ENCODE measurements around the gene ALDH3B2.

DNA sequence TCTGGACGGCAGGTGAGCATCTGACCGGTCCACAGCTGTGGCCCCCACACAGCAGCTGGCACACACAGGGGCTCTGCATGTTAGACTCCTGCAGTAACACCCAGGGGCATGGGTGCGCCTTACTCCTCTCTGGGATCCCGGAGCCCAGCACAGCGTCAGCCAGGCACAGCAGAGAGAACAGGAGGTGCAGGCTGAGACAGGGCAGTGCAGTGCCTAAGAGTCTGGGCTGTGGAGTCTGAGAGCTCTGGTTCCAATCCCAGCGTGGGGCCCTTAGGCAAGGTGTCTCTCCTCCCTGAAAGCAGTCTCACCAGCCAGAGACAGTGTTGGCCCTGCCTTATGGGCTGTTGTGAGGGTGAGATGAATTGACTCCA, 47.0 kb downstream of the ALDH3B2 start:
- no peak for TF ChIP-seq POLR2A (IDR thresholded peaks at IDR 0.05)
- TF ChIP-seq, protein P1, sequence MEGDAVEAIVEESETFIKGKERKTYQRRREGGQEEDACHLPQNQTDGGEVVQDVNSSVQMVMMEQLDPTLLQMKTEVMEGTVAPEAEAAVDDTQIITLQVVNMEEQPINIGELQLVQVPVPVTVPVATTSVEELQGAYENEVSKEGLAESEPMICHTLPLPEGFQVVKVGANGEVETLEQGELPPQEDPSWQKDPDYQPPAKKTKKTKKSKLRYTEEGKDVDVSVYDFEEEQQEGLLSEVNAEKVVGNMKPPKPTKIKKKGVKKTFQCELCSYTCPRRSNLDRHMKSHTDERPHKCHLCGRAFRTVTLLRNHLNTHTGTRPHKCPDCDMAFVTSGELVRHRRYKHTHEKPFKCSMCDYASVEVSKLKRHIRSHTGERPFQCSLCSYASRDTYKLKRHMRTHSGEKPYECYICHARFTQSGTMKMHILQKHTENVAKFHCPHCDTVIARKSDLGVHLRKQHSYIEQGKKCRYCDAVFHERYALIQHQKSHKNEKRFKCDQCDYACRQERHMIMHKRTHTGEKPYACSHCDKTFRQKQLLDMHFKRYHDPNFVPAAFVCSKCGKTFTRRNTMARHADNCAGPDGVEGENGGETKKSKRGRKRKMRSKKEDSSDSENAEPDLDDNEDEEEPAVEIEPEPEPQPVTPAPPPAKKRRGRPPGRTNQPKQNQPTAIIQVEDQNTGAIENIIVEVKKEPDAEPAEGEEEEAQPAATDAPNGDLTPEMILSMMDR (IDR thresholded peaks at IDR 0.05 in 4 of 5, conservative IDR thresholded peaks at IDR 0.05 in 1 of 5), result no peak

Measured in gastrocnemius medialis (tissue), 4 donors.